ENCODE measurements around the gene HNF4A. TPM values are rescaled to one million over a fixed set of nuclear protein-coding genes. Genes with fewer than 3 reads are reported as not detected.
A peak's percentile ranks its signal among the peaks of the same experiment; 100 is the strongest.

The HNF4A gene
- total and polyA plus RNA-seq, 2 of the 13 experiments (the other 11 are each of a cell fraction or from before 2014, with no cell fraction given), result 80.9 to 169 TPM

GRCh38 chr20:44326391-44327159 is 28.9 kb upstream of the HNF4A start (continued):
- TF ChIP-seq ZNF317 (CRISPR knock-in tag; IDR thresholded peaks at IDR 0.05) (no peak), TP53 (CRISPR knock-in tag; conservative IDR thresholded peaks at IDR 0.05) (no peak), ZNF567 (CRISPR knock-in tag; IDR thresholded peaks at IDR 0.05; ENCODE audit: borderline replicate concordance) (no peak), ZBTB43 (CRISPR knock-in tag; conservative IDR thresholded peaks at IDR 0.05) (no peak), ZNF615 (CRISPR knock-in tag; IDR thresholded peaks at IDR 0.05; ENCODE audit: borderline replicate concordance) (no peak), ZFP1 (CRISPR knock-in tag; IDR thresholded peaks at IDR 0.05) (no peak), ZNF264 (CRISPR knock-in tag; IDR thresholded peaks at IDR 0.05) (0 out of 2 replicates have a peak, but pooled peaks have one; percentile 14), SOX6 (IDR thresholded peaks at IDR 0.05) (no peak), SOX6 (CRISPR knock-in tag; IDR thresholded peaks at IDR 0.05) (peak; percentile 48), TFDP2 (CRISPR knock-in tag; IDR thresholded peaks at IDR 0.05) (peak; percentile 27; the same call in 1 of the 2 replicates), ISL2 (CRISPR knock-in tag; IDR thresholded peaks at IDR 0.05) (peak; percentile 39; the same call in 1 of the 2 replicates), ZSCAN9 (CRISPR knock-in tag; IDR thresholded peaks at IDR 0.05; ENCODE audit: borderline replicate concordance) (no peak), CAMTA2 (CRISPR knock-in tag; IDR thresholded peaks at IDR 0.05; ENCODE audit: borderline replicate concordance) (no peak), FIP1L1 (IDR thresholded peaks at IDR 0.05; ENCODE audit: borderline replicate concordance, insufficient read depth, low read depth, low read length) (no peak), CREB1 (IDR thresholded peaks at IDR 0.05) (no peak), CREB1 (CRISPR knock-in tag; IDR thresholded peaks at IDR 0.05) (no peak), ZMYM3 (CRISPR knock-in tag; IDR thresholded peaks at IDR 0.05) (0 out of 2 replicates have a peak, but pooled peaks have one; percentile 9), ISX (CRISPR knock-in tag; conservative IDR thresholded peaks at IDR 0.05) (no peak), NFE2L1 (CRISPR knock-in tag; IDR thresholded peaks at IDR 0.05; ENCODE audit: borderline replicate concordance) (no peak), ZBTB25 (CRISPR knock-in tag; IDR thresholded peaks at IDR 0.05) (no peak), ZMAT3 (CRISPR knock-in tag; conservative IDR thresholded peaks at IDR 0.05) (no peak), ZNF772 (CRISPR knock-in tag; IDR thresholded peaks at IDR 0.05) (peak; percentile 56; the same call in 1 of the 2 replicates), ZC3H4 (CRISPR knock-in tag; IDR thresholded peaks at IDR 0.05; ENCODE audit: borderline replicate concordance) (no peak), GMEB2 (CRISPR knock-in tag; IDR thresholded peaks at IDR 0.05; ENCODE audit: low read depth) (no peak), THYN1 (CRISPR knock-in tag; IDR thresholded peaks at IDR 0.05; ENCODE audit: borderline replicate concordance, low read depth) (no peak)
